UCSD-AML1 (cell line): Measurements from ENCODE around the gene RASSF1.
A peak's percentile ranks its signal among the peaks of the same experiment; 100 is the strongest.
"Not testable (repeated sequence)": the region's sequence is repeated elsewhere in the genome, so short reads cannot be mapped to it uniquely, and the experiment has no call there.

Source experiments
- DNase-seq: peaks from one replicate; lab custom pipeline; 2025; ENCODE audit not compliant: unreplicated experiment; lab: John Stamatoyannopoulos, UW

The RASSF1 gene

GRCh38 chr3:50324351-50325112, 16.1 kb downstream of the RASSF1 start:
- DNase-seq = peak; percentile 77

DNA sequence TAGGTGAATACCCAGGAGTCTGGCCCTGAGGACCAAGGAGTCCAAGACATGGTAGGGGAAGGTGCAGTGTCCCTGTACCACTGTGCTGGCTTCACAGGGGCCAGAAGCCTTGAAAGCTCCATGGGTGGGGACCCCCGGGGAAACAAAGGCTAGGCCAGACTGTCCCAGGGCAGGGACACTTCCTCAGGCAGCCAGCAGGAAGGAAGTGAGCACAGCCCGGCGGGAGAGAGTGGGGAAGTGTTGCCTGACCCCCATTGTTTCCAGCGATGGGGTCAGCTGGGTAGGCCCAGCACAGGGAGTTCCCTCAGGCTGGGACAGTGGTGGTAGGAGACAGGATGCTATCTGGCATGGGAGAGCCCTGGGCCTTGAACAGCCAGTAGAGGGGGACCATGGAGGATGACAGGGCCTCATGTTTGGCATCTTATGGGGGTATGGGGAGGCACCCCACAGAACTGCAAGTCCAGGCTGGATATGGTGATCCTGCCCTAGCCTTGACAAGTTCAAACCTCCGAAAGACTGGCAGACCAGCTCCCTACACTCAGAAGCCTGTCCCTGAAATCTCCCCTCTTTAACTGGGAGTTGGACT, 16.9 kb downstream of the RASSF1 start:
- DNase-seq = peak; percentile 49

DNA sequence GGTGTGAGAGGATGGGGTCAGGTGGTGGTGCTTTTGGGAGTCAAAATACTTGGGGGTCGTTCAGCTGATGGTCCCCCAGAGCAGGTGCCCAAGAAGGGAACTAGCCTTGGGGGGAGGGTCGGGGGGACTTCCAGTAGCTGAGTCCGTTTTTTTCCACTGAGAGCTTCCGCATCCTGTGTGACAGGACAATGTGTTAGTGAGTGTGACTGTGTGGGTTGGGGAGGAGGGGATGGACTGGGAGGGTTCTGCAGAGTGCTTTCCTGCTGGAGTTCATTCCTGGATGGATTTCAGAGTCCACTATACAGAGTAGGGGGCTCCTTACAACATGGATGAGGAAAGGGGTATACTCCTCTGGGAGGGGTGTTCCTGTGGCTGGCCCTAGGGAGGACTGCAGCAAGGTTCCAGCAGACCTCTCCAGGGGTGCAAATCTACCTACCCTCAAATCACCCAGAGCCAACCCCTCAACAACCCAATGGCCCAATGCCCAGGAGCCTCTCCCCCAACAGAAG, 17.5 kb downstream of the RASSF1 start:
- DNase-seq = peak; percentile 71

GRCh38 chr3:50322386-50323091, 18.1 kb downstream of the RASSF1 start, which contains the start of gene HYAL2:
Gene HYAL2 (minus strand): TSS chr3:50322745. CDS start chr3:50320489, 2,256 bp downstream.
- peak; percentile 66 for DNase-seq

GRCh38 chr3:50322115-50322385, 18.6 kb downstream of the RASSF1 start:
- no peak for DNase-seq

- peak; percentile 93 for DNase-seq
Measured at GRCh38 chr3:50321336-50322114, 19.1 kb downstream of the RASSF1 start.

DNA sequence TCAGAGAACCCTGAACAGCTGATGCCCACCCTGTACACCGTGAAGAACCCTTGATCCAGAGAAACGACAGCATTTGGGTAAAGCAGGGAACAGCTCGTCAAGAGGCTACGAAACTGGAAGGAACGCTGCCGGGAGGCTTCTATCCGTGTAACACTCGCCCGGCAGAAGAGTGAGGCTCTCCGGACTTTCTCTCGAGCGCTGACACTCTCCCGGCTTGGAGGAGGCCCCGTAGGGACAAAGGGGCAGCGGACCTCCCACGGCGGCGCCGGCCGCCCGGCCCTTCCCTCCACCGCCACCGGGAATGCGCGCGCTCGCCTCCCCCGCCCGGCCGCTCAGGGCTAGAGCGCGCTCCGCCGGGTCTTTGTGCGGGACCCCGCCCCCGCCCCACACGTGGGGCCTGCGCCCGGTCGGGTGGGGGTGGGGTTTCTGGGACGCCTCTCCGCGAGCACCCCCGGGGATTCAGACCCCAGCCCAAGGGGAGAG, 19.7 kb downstream of the RASSF1 start:
- DNase-seq = peak; percentile 83

GRCh38 chr3:50319894-50320625, 20.6 kb downstream of the RASSF1 start:
- DNase-seq = no peak

DNA sequence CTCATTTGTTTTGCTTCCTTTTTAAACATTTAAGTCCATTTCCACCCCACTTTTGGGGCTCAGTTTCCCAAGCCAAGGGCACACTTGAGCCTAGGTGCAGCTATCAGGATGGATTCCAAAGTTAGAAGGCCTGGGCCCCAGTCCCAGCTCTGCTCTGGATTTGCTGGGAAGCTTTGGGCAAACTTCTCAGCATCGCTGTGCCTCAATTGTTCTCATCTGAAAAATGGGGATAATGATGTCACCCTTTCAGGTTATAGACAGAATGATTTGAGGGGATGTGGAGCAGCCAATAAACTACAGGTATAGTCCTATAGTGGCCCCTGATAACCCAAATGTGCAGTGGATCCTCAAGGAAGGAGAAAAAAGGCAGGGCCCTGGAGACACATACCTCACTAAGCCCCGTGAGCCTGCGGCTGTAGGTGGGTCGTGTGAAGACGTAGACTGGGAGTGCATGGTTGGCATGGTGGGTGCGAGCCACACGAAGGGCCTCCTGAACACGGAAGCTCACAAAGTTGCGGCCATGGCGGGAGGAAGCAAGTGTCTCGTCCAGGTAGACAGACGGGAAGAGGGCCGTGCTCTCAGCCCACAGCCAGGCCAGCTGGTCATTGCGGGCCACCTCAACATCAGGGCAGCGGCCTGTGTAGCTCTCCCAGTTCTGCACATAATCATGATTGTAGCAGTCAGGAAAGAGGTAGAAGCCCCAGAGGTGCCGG, 21.3 kb downstream of the RASSF1 start:
- no peak for DNase-seq

- DNase-seq = no peak
Measured at GRCh38 chr3:50318615-50319014, 22.0 kb downstream of the RASSF1 start.

DNA sequence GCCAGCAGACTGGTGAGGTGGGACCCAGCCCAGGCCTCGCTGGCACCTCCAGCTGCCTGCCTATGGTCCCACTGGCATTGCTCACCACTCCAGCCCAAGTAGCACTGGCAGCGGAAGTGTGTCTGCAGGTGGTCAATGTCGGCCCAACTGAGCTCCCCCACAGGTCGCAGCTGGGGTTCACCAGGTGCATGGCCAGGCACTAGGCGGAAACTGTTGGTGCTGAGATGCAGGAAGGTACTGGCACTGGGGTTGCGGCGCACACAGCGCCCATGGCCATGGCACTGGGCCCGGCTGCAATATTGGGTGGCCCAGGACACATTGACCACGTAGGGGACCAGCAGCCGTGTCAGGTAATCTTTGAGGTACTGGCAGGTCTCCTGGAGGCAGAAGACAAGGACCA, 22.5 kb downstream of the RASSF1 start:
- DNase-seq = no peak

DNA sequence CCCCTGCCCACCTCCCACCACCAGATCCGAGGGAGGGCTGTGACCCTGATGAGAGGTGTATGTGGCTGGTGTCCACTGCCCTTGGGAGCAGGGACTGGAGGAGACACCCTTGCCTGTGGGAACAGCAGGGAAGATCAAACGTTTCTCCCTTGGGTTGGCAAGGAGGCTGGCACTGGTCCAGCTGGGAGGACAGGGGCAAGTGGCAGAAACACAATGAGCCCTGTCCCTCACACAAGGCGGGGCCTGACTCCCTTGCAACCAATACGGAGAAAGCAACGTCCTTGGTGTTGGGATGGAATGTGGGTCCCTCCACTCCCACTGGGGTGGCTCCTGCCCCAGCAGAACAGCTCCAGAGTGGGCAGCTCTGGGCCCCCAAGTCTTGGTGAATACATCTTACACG, 23.3 kb downstream of the RASSF1 start:
- DNase-seq = no peak

DNA sequence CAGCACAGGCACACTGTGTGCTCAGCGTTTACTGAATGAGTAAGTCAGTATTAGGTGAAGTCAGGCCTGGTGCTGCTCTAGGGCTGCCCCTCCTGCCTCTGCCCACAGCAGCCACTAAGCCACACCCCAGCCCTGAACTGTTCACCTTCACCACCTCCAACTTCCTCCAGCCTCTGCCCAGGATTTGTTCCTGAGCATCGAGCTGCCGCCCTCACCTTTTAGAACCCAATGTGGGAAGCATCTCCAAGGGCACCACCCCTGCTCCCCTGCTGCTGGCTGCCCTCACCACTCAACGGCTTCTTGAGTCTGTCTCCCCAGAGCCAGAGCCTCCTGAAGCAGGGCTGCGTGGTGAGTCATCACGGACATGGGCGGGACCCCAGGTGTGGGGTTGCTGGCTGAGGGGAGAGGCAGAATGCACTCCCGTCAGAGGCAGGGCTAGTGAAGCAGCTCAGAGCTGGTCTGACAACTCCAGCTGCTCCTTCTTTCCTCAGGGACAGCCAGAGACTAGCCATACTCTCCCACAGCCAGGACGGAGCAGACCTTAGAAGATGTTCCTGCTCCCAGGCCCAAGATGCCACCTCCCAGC, 23.9 kb downstream of the RASSF1 start:
- DNase-seq = no peak

DNA sequence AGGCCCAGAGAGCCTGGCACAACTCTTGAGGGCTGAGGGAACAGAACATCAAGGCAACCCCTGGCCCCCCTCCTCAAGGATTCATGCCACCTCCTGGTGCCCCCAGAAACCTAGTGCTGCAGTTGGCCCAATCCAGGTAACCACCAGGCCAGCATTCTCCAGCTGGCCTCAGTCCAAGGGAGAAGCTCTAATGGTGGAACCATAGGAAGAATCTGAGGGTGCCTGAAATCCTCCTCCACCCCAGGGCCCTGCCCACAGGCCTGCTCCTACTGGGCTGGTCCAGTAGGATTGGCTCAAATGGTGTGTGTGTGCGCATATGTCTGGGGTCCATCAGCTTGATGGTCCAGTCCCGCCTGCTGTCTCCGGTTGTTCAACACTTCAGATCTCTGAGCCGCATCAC, 25.8 kb downstream of the RASSF1 start:
- DNase-seq = no peak

DNA sequence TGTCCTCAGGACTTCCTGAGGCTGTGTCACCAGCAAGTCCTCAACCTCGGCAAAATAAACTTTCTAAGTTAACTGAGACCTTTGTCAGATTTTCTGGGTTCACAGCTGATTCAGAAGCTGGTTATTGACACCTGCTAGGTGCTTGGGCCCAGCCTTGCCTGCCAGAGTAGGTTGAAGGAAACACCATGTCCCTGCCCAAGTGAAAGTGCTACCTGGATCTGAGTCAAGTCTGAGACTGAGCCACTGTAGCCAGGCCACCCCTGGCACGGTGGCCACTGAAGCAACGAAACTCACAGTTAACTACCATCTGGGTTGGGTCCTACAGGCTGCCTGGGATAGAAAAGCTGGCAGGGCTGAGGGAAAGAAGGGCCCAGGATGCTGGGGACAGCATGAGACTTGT, 26.3 kb downstream of the RASSF1 start:
- no peak for DNase-seq

DNA sequence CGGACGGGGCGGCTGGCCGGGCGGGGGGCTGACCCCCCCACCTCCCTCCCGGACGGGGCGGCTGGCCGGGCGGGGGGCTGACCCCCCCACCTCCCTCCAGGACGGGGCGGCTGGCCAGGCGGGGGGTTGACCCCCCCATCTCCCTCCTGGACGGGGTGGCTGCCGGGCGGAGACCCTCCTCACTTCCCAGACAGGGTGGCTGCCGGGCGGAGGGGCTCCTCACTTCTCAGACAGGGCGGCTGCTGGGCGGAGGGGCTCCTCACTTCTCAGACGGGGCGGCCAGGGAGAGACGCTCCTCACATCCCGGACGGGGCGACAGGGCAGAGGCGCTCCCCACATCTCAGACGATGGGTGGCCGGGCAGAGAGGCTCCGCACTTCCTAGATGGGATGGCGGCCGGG, 28.6 kb downstream of the RASSF1 start:
- not testable (repeated sequence) for DNase-seq

DNA sequence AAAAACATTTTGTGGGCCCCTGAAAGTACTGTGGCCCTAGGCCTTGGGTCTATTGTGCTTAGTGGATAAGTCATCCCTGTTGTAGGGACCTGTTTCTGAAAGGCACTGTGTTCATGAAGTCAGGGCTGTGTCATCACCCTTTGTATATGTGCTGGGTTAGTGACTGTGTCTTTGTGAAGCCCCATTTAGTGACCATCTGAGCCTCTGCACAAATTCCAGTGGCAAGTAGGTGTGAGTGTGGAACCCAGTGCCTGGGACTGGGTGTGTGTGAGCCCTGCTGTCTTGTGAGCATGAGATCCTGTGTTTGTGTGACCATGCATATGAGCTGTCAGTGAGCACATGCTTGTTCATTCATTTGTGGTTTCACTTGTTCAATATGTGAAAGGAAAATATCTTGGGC, 36.0 kb downstream of the RASSF1 start:
- no peak for DNase-seq

DNA sequence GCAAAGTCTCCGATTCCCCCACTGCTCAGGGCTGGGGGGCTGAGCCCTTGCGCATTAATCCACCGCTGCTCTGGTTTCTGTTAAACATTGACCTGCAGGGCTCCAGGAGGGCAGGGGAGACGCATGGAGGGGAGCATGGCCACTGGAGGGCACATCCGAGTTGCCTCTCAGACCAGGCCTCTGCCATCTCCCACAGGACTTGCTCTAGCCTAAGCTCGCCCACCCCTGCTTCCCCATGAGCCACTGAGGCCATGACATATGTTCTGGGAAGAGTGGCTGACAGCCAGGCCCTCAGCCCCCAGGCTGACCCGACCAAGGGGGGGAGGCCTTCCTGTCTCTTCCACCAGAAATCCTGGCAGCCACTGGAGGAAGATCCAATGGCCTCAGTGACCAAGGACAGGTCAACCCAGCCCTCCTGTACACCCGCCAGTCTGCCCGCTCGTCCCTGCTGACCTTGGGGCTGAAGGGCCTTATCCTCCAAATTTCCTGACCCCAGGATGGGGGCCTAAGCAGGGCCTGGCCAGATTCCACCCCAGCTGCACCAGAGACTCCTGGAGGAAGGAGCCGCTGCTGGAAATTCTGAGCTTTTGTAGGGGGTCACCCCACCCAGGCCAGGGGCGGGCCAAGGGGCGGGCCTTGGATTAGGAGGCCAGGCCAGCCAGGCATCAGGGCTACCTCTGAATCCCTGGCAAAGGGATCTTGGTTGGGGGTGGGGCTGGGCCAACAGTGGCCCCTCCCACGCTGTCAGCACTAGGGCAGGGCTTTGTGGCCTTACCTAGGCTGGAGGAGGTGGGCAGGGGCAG, 37.4 kb downstream of the RASSF1 start, which contains the start of gene HYAL1:
HYAL1 (minus strand) TSS at position 562 of the 803 bp plus-strand sequence. CDS start 618 bp downstream, outside the sequence.
- DNase-seq = peak; percentile 35
